ENCODE data around the gene ZNF512B.

Gene ZNF512B

DNA sequence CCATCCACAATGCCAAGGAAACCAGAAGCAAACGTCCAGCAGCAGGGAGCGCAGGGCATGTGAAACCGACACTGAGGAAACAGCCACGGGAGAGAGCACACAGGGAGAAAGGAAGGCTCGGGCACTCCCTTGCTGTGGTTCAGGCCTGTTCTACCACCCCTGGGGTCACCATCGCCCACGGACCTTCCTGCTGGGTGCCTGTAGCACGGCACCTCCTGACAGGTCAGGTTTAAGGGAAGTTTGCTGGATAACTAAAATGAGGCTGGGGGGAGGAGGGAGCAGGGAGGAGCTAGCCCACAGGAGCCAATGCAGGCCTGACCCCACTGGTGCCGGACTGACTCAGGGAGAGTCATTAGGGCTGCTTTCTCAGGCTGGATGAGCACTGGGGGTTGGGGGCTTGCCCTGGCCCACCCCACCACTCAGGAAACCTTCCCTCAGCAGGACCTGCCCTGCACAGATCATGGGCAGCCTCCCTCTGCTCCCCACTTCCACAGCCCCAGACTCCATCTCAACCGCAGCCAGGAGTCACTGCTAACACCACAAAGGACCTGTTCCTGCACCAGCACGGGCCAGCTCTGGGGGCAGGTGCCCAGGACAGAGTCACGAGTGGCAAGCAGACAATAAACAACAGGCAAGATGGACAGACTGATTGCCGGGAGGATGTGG, 15.8 kb downstream of the ZNF512B start:
- Histone ChIP-seq H2AFZ (ENCODE audit: low read depth, low read length) (no peak overlapping the region), H3K27ac (ENCODE audit: low read length) (no peak overlapping the region), H3K4me2 (ENCODE audit: low read length) (no peak overlapping the region), H3K4me3 (ENCODE audit: low read length) (no peak overlapping the region), H3K4me1 (ENCODE audit: low read length) (peaks cover 30% of the 10 kb centered on the region), H3K36me3 (replicated peaks; ENCODE audit: low read depth, low read length) (peaks cover 3% of the 10 kb centered on the region), H3K27me3 (ENCODE audit: low read depth, low read length) (no peaks in the 10 kb centered on the region), H3K9ac (ENCODE audit: low read length) (no peak overlapping the region), H4K20me1 (ENCODE audit: insufficient read depth, low read length) (peaks cover 52% of the 10 kb centered on the region), H3K79me2 (ENCODE audit: low read length) (peaks cover 57% of the 10 kb centered on the region), H3K9me3 (ENCODE audit: insufficient read depth, low read length) (no peaks in the 10 kb centered on the region)
- TF ChIP-seq, protein P1, sequence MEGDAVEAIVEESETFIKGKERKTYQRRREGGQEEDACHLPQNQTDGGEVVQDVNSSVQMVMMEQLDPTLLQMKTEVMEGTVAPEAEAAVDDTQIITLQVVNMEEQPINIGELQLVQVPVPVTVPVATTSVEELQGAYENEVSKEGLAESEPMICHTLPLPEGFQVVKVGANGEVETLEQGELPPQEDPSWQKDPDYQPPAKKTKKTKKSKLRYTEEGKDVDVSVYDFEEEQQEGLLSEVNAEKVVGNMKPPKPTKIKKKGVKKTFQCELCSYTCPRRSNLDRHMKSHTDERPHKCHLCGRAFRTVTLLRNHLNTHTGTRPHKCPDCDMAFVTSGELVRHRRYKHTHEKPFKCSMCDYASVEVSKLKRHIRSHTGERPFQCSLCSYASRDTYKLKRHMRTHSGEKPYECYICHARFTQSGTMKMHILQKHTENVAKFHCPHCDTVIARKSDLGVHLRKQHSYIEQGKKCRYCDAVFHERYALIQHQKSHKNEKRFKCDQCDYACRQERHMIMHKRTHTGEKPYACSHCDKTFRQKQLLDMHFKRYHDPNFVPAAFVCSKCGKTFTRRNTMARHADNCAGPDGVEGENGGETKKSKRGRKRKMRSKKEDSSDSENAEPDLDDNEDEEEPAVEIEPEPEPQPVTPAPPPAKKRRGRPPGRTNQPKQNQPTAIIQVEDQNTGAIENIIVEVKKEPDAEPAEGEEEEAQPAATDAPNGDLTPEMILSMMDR (IDR thresholded peaks at IDR 0.05; ENCODE audit: low read depth, low read length) = no peak
- no peak for TF ChIP-seq EZH2phosphoT487 (IDR thresholded peaks at IDR 0.05; ENCODE audit: low read depth)

DNA sequence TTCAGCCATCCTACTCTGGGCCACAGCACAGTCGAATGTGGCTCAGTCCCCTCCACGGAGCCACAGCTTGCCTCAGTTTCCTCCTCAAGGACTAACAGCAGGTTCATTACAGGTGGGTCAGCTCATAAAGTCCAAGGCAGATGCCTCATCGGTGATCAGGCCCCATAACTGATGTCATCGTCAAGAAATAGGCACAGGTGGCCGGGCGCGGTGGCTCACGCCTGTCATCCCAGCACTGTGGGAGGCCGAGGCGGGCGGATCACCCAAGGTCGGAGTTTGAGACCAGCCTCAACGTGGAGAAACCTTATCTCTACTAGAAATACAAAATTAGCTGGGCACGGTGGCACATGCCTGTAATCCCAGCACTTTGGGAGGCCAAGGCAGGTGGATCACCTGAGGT, 17.0 kb downstream of the ZNF512B start:
- Histone ChIP-seq H3K27me3 (ENCODE audit: low read depth, low read length) (no peaks in the 10 kb centered on the region), H4K20me1 (ENCODE audit: insufficient read depth, low read length) (peaks cover 63% of the 10 kb centered on the region), H3K9me3 (ENCODE audit: insufficient read depth, low read length) (no peaks in the 10 kb centered on the region), H3K27ac (ENCODE audit: low read length) (no peak overlapping the region), H3K4me3 (ENCODE audit: low read length) (no peak overlapping the region), H3K79me2 (ENCODE audit: low read length) (peaks cover 64% of the 10 kb centered on the region), H3K4me1 (ENCODE audit: low read length) (peaks cover 39% of the 10 kb centered on the region), H3K9ac (ENCODE audit: low read length) (no peak overlapping the region), H2AFZ (ENCODE audit: low read depth, low read length) (no peak overlapping the region), H3K36me3 (replicated peaks; ENCODE audit: low read depth, low read length) (peaks cover 3% of the 10 kb centered on the region), H3K4me2 (ENCODE audit: low read length) (no peak overlapping the region)
- TF ChIP-seq, protein P1 (IDR thresholded peaks at IDR 0.05; ENCODE audit: low read depth, low read length) = no peak
- TF ChIP-seq EZH2phosphoT487 (IDR thresholded peaks at IDR 0.05; ENCODE audit: low read depth) = no peak

DNA sequence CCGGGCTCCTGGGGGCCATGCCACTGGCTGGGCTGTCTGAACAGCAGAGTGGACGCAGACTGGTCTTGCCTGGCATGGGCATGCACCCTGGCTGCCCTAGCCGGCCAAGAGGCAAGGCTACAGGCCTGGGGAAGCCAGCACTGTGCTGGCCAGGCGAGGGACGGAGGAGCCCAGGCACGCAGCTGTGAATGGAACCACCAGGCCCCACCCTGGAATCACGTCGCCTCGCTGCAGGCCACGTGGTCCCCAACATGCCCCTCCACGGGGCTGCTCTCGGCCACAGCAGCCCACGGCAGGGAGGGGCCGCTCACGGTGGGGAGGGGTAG, 17.6 kb downstream of the ZNF512B start:
- Histone ChIP-seq H3K4me3 (ENCODE audit: low read length) (no peak overlapping the region), H3K36me3 (replicated peaks; ENCODE audit: low read depth, low read length) (peaks cover 3% of the 10 kb centered on the region), H3K9ac (ENCODE audit: low read length) (no peak overlapping the region), H2AFZ (ENCODE audit: low read depth, low read length) (no peak overlapping the region), H3K79me2 (ENCODE audit: low read length) (peaks cover 70% of the 10 kb centered on the region), H3K9me3 (ENCODE audit: insufficient read depth, low read length) (no peaks in the 10 kb centered on the region), H3K27ac (ENCODE audit: low read length) (no peak overlapping the region), H3K27me3 (ENCODE audit: low read depth, low read length) (no peaks in the 10 kb centered on the region), H3K4me1 (ENCODE audit: low read length) (peaks cover 39% of the 10 kb centered on the region), H4K20me1 (ENCODE audit: insufficient read depth, low read length) (peaks cover 69% of the 10 kb centered on the region), H3K4me2 (ENCODE audit: low read length) (no peak overlapping the region)
- TF ChIP-seq, protein P1 (IDR thresholded peaks at IDR 0.05; ENCODE audit: low read depth, low read length) = no peak
- TF ChIP-seq EZH2phosphoT487 (IDR thresholded peaks at IDR 0.05; ENCODE audit: low read depth) = no peak

DNA sequence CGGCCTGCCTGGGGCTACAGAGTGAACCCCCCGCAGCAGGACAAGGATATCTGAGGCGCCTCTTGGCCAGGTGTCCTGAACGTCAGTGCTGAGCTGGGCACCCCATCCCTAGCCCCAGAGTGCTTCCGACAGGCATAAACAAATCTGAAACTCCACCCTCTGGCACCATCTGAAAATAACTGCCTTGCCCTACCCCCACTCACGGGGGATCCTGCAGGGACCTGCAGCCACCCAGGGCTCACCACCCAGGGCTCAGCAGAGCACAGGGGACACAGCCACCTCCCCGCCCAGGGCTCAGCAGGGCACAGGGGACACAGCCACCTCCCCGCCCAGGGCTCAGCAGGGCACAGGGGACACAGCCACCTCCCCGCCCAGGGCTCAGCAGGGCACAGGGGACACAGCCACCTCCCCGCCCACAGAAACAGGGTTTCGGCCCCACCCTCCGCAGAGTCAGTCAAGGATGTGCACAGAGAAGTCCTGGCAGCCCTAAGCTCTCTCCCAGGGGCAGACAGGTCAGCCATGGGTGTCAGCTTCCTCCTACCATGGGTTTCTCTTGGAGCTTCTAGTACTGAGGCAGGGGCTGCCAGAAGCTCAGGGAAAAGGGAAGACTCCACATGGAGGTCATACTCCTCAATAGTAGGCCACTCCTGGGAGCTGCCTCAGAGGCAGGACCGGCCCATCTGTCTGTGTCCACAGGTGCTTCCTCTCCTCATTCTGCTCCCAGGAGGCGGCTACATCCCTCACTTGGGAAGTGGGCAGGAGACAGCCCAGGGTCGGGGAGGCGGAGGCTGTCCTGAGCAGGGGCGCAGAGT, 18.1 kb downstream of the ZNF512B start:
- no peak overlapping the region for H3K27ac ChIP-seq (ENCODE audit: low read length)
- peaks cover 37% of the 10 kb centered on the region for H3K4me1 ChIP-seq (ENCODE audit: low read length)
- H3K4me3 ChIP-seq (ENCODE audit: low read length) = no peak overlapping the region
- H3K36me3 ChIP-seq (replicated peaks; ENCODE audit: low read depth, low read length) = peaks cover 3% of the 10 kb centered on the region
- H3K27me3 ChIP-seq (ENCODE audit: low read depth, low read length) = no peaks in the 10 kb centered on the region
- no peak overlapping the region for H3K4me2 ChIP-seq (ENCODE audit: low read length)
- no peaks in the 10 kb centered on the region for H3K9me3 ChIP-seq (ENCODE audit: insufficient read depth, low read length)
- H3K9ac ChIP-seq (ENCODE audit: low read length) = no peak overlapping the region
- no peak for TF ChIP-seq EZH2phosphoT487 (IDR thresholded peaks at IDR 0.05; ENCODE audit: low read depth)
- TF ChIP-seq, protein P1 (IDR thresholded peaks at IDR 0.05; ENCODE audit: low read depth, low read length) = no peak
- peaks cover 72% of the 10 kb centered on the region for H4K20me1 ChIP-seq (ENCODE audit: insufficient read depth, low read length)
- peaks cover 72% of the 10 kb centered on the region for H3K79me2 ChIP-seq (ENCODE audit: low read length)
- no peak overlapping the region for H2AFZ ChIP-seq (ENCODE audit: low read depth, low read length)

Data from OCI-LY3 (cell line).